NK-92 (cell line): ENCODE data around the gene FFAR3.
"Not testable (repeated sequence)": the region's sequence is repeated elsewhere in the genome, so short reads cannot be mapped to it uniquely, and the experiment has no call there.

ENCODE experiments used
- DNase-seq: peaks from one replicate; lab custom pipeline; 2025; ENCODE audit not compliant: unreplicated experiment; lab: John Stamatoyannopoulos, UW

Gene FFAR3

DNA sequence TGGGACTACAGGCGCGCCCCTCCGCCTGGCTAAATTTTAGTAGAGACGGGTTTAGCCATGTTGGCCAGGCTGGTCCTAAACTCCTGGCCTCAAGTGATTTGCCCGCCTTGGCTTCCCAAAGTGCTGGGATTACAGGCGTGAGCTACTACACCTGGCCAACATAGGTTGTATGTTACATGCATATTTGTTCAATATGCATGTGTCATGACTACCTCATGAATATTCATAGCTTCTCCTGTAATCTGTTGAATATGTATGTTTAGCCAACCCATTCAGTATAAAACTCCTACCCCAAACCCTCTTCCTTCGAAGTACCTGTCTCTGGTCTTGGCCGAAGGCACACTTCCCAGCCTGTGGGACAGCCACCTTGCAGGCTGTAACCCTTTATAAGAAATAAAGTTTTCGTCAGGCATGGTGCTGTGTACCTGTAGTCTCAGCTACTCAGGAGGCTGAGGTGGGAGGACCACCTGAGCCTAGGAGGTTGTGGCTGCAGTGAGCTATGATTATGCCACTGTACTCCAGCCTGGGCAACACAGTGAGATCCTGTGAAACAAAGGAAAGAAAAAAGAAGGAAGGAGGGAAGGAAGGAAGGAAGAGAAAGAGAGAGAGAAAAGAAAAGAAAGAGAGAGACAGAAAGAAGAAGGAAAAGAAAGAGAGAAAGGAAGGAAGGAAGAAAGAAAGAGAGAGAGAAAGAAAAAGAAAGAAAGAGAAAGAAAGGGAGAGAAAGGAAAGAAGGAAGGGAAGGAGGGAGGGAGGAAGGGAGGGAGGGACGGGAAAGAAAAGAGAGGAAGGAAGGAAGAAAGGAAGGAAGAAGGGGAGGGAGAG lies 41.9 kb downstream of the FFAR3 start:
- DNase-seq, result no peak

GRCh38 chr19:35400773-35401100 lies 42.5 kb downstream of the FFAR3 start:
- DNase-seq, result no peak

DNA sequence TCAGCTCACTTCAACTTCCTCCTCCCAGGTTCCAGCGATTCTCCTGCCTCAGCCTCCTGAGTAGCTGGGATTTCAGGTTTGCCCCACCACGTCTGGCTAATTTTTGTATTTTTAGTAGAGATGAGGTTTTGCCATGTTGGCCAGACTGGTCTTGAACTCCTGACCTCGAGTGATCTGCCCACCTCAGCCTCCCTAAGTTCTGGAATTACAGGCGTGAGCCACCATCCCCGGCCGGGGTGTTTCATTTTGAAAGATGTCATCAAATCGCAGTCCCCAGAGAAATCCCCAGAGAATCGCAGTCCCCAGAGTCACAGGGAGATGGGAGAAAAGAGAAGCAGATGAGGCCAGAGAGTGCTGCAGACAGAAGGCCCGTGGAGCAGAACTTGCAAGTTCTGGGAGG lies 43.2 kb downstream of the FFAR3 start:
- not testable (repeated sequence) for DNase-seq

DNA sequence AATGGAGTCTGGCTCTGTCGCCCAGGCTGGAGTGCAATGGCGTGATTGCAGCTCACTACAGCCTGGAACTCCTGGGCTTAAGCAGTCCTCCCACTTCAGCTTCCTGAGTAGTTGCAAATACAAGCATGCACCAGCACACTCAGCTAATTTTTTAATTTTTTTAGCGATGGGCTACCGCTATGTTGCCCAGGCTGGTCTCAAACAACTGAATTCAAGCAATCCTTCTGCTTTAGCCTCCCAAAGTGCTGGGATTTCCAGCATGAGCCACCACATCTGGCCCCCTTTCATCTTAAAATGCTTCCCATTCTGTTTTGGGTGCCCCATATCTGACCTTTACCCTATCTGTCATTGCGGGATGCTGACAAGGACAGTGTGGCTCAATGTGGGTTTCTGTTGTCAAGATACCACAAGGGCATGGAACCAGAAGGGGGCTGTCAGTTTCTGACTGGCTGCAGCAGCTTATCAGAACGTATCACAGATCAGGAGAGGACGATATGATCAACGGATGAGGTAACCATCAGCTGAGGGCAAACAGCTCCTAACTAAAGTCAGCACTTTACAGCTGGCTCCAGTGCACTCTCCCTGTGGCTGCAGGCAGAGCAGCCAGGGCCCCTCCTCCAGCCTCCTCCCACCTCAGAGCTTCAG lies 45.0 kb downstream of the FFAR3 start:
- DNase-seq, result no peak

DNA sequence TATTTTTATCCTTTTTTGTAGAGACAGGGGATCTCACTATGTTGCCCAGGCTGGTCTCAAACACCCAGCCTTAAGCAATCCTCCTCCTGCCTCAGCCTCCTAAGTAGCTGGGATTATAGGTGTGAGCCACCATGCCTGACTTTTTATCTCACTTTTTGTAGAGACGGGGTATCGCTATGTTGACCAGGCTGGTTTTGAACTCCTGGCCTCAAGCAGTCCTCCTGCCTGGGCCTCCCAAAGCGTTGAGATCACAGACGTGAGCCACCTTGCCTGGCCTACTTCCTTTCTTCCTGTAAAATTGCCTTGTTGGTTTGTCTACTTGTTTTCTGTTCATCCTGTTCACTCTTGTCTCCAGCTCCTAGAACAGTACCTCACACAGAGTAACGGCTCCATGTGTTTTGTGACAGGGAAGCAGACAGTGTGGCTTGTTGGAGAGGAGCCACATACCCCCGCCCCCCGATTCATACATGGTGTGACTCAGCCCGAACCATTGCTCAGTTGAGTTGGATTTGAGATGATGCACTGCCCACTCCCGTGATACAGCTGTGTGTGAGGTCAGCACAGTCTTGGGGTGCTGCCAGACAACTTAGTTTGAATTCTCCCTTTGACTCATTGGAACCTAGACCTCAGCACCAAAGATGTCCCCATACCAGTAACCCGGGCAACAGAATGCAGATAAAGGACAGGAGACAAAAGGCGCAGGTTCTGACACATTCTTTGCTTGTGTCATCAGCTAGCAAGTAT lies 46.8 kb downstream of the FFAR3 start:
- DNase-seq, result no peak

- DNase-seq, result no peak
Observed at GRCh38 chr19:35407619-35408018, 49.4 kb downstream of the FFAR3 start.

GRCh38 chr19:35408284-35409171 lies 50.3 kb downstream of the FFAR3 start:
- no peak for DNase-seq

GRCh38 chr19:35409191-35409590 lies 50.9 kb downstream of the FFAR3 start:
- no peak for DNase-seq
